ENCODE measurements around the gene MRPS7.

The MRPS7 gene

DNA sequence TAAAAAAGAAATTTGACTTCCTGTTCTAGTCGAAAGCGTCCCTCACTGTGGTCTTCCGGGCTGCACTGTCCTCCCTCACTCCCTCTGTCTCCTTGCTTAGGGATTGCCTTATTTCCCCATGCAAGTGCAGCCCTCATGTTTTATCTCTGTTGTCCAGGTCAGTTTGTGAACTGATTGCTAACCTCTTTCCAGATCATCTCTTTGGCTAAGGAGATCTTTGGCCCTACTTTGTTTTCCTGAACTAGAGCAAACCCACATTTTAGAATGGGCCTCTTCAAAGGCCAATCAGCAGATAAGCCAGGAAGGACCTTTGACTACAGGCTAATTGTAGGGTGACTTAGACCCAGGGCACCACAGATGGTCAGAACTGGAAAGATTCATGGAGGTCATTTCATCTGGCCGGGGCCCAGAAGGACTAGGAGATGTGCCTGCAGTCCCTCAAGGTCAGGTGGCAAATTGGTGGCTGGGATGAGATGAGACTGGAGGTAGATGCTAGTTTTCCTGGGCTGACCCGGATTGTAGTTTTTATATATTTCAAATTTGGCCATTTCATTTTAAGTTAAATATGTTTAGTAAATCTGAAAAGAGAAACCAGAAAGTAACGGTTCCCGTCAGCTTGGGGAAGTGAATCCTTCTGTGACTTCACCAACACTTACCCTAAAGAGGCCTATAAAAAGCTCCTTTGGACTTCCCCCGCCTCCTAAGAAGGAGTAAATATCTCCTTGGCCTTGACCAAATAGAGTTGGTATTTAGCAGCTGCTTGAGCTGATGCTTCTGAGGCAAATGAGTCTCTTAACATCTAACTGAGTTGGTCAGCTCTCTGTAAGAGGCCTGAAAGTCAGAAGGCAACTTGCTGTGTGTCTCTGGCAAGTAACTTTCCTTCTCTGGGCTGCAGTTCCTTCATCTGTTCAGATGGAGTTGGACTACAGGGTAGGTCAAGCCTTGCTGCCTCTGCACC lies 33.8 kb downstream of the MRPS7 start:
- TF ChIP-seq, protein P1, sequence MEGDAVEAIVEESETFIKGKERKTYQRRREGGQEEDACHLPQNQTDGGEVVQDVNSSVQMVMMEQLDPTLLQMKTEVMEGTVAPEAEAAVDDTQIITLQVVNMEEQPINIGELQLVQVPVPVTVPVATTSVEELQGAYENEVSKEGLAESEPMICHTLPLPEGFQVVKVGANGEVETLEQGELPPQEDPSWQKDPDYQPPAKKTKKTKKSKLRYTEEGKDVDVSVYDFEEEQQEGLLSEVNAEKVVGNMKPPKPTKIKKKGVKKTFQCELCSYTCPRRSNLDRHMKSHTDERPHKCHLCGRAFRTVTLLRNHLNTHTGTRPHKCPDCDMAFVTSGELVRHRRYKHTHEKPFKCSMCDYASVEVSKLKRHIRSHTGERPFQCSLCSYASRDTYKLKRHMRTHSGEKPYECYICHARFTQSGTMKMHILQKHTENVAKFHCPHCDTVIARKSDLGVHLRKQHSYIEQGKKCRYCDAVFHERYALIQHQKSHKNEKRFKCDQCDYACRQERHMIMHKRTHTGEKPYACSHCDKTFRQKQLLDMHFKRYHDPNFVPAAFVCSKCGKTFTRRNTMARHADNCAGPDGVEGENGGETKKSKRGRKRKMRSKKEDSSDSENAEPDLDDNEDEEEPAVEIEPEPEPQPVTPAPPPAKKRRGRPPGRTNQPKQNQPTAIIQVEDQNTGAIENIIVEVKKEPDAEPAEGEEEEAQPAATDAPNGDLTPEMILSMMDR (IDR thresholded peaks at IDR 0.05; ENCODE audit: low read depth, low read length, missing control alignments), result no peak
- H3K4me3 ChIP-seq (ENCODE audit: low read depth, low read length), result no peak overlapping the region
- in situ Hi-C loops (cut with HindIII; ENCODE audit: low sequenced_read_pairs), result no loop called here
- DNase-seq (ENCODE audit: low read depth), result no peak

DNA sequence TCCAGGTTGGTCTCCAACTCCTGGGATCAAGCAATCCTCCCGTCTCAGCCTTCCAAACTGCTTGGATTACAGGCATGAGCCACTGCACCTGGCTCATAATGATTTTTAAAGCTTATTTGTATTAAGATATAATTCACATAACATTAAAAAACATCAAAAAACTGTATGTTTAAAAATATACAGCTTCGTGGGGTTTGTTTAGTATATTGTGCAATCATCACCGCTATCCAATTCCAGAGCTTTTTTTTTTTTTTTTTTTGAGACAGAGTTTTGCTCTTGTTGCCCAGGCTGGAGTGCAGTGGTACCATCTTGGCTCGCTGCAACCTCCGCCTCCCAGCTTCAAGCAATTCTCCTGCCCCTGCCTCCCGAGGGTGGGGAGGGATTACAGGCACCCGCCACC lies 38.6 kb downstream of the MRPS7 start:
- no peak for DNase-seq (ENCODE audit: low read depth)
- no peak overlapping the region for H3K4me3 ChIP-seq (ENCODE audit: low read depth, low read length)
- in situ Hi-C loops (cut with HindIII; ENCODE audit: low sequenced_read_pairs), result no loop called here
- TF ChIP-seq, protein P1 (IDR thresholded peaks at IDR 0.05; ENCODE audit: low read depth, low read length, missing control alignments), result no peak

DNA sequence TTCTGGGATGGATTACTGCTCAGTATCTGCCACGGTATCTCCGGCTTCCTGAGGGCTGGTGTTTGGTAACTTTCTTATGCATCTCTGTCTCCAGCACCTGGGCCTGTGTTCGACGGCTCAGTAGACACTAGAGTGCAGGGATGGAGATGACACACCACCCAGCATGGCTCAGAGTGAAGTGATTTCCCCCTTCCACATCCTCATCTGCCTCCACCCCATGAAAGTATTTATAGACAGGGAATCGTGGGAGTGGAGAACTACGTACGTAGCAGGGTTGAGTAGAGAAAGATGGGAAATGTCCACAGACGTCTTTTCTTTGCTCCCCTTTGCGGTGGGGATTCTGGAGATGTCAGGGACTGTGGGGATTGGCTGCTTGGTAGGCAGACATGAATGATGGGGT lies 39.4 kb downstream of the MRPS7 start:
- no peak overlapping the region for H3K4me3 ChIP-seq (ENCODE audit: low read depth, low read length)
- TF ChIP-seq, protein P1 (IDR thresholded peaks at IDR 0.05; ENCODE audit: low read depth, low read length, missing control alignments), result no peak
- in situ Hi-C loops (cut with HindIII; ENCODE audit: low sequenced_read_pairs), result no loop called here
- no peak for DNase-seq (ENCODE audit: low read depth)

DNA sequence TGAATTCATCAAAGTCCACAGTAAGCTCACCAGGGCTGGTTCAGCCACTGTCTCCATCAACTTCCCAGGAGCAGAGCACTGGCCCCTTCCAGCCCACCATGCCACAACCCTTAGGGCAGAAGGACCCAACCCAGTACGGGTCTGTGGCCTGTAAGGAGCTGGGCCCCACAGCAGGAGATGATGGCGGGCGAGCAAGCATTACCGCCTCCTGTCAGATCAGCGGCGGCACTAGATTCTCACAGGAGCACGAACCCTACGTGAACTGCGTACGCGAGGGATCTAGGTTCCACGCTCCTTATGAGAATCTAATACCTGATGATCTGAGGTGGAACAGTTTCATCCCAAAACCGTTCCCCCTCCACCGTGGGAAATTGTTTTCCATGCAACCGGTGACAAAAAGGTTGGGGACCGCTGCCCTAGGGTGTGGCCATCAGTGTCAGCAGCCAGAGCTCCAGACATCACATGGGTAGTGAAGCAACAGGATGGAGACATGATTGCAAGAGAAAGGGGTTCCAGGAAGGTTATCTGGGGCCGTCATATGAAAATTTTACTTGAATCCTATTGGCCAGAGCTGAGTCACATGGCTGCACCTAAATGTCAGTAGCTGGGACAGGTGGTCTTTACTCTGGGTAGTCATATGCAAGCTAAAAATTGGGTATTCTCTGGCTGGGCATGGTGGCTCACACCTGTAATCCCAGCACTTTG lies 40.0 kb downstream of the MRPS7 start:
- no peak overlapping the region for H3K4me3 ChIP-seq (ENCODE audit: low read depth, low read length)
- TF ChIP-seq, protein P1 (IDR thresholded peaks at IDR 0.05; ENCODE audit: low read depth, low read length, missing control alignments), result no peak
- in situ Hi-C loops (cut with HindIII; ENCODE audit: low sequenced_read_pairs), result no loop called here
- no peak for DNase-seq (ENCODE audit: low read depth)

DNA sequence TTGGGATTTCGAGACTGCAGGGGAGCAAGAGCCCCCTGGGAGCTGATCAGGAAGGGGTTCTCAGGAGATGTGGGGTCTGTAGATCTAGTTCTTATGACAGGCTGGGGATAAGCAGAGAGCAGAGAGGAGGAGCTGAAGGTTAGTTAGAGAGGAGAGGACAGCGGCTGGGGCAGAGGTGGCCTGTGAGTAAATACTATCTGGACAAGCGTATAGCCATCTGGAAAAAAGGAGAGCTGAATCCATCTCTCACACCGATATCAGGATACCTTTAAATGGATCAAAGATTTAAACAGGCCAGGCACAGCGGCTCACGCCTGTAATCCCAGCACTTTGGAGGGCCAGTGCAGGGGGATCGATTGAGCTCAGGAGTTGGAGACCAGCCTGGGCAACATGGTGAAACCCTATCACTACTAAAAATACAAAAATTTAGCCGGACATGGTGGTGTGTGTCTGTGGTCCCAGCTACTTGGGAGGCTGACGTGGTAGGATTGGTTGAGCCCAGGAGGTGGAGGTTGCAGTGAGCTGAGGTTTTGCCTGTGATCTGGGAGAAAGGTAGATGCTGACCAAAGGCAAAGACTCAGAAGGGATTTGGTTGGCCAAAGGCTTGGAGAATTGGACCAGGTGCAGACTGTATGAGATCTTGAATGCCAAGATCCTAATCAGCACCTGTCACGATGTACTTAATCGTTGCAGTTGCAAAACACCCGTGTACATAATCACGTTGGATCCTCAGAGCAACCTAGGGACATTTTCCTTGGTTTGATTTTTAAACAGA lies 46.5 kb downstream of the MRPS7 start:
- no peak overlapping the region for H3K4me3 ChIP-seq (ENCODE audit: low read depth, low read length)
- in situ Hi-C loops (cut with HindIII; ENCODE audit: low sequenced_read_pairs), result no loop called here
- TF ChIP-seq, protein P1 (IDR thresholded peaks at IDR 0.05; ENCODE audit: low read depth, low read length, missing control alignments), result no peak

More for the DNA sequence above, 46.5 kb downstream of the MRPS7 start:
- DNase-seq (ENCODE audit: low read depth), result no peak
